GM12878 (cell line): Measurements from ENCODE around the gene CNTNAP2. TPM values are rescaled to one million over a fixed set of nuclear protein-coding genes. Genes with fewer than 3 reads are reported as not detected.

Source experiments
- BACH1 ChIP-seq: fragments of 450-650 bp; IDR thresholded peaks from 2 replicates; pipeline ENCODE4 v1.6.1; 2017; ENCODE audit warnings: mild to moderate bottlenecking, borderline replicate concordance
- CBFB ChIP-seq: IDR thresholded peaks from 2 replicates; pipeline ENCODE4 v1.6.1; 2016; ENCODE audit warnings: antibody characterized with exemption, low read depth
- CEBPZ ChIP-seq: fragments of 150-350 bp; IDR thresholded peaks from 2 replicates; pipeline ENCODE4 v1.6.1; 2016; ENCODE audit warnings: low read depth, low read length
- CHD2 ChIP-seq: IDR thresholded peaks from 2 replicates; pipeline ENCODE4 v1.6.1; 2011; ENCODE audit warnings: low read depth, low read length, improper control_type of control experiment, borderline replicate concordance
- CTCF ChIP-seq, 3 experiments: IDR thresholded peaks in 2 of 3; conservative IDR thresholded peaks in 1 of 3; 2 replicates each; pipeline ENCODE4 v1.5.1; 2011; ENCODE audit warnings: low read depth in 3 of 3, low read length in 3 of 3, mild to moderate bottlenecking in 3 of 3, control low read depth in 2 of 3, moderate library complexity in 2 of 3, inconsistent platforms in 1 of 3, mixed read lengths in 1 of 3; ENCODE audit not compliant: control insufficient read depth in 2 of 3, insufficient read depth in 1 of 3; ENCODE audit errors: extremely low read depth in 1 of 3
- DPF2 ChIP-seq: fragments of 450-650 bp; IDR thresholded peaks from 2 replicates; pipeline ENCODE4 v1.6.1; 2017; ENCODE audit warnings: mild to moderate bottlenecking
- EGR1 ChIP-seq, 2 experiments: IDR thresholded peaks; 1 replicate in 1 of 2; 2 replicates in 1 of 2; pipeline ENCODE4 v1.6.1; 2011 to 2012; ENCODE audit warnings: low read depth in 2 of 2, low read length in 2 of 2, borderline replicate concordance in 1 of 2, mild to moderate bottlenecking in 1 of 2, moderate library complexity in 1 of 2
- ELK1 ChIP-seq: IDR thresholded peaks from 2 replicates; pipeline ENCODE4 v1.6.1; 2012; ENCODE audit warnings: low read depth, low read length, improper control_type of control experiment
- HDAC2 ChIP-seq: fragments of 200-600 bp; sonication (generic); IDR thresholded peaks from 2 replicates; pipeline ENCODE4 v1.6.1; 2017
- HDAC6 ChIP-seq: fragments of 200-600 bp; sonication (generic); IDR thresholded peaks from one replicate; pipeline ENCODE4 v1.8.0; 2017; ENCODE audit warnings: antibody characterized with exemption; ENCODE audit not compliant: unreplicated experiment
- MYC ChIP-seq: IDR thresholded peaks from 2 replicates; pipeline ENCODE4 v1.6.1; 2011; ENCODE audit warnings: mild to moderate bottlenecking, low read length, moderate library complexity, inconsistent platforms; ENCODE audit not compliant: insufficient read depth, insufficient replicate concordance, insufficient read length, severe bottlenecking
- NBN ChIP-seq: fragments of 450-650 bp; IDR thresholded peaks from 2 replicates; pipeline ENCODE4 v1.6.1; 2016
- PAX5 ChIP-seq: IDR thresholded peaks from 2 replicates; pipeline ENCODE4 v1.6.1; 2011; ENCODE audit warnings: low read depth, low read length, borderline replicate concordance
- PRDM15 ChIP-seq: fragments of 450-650 bp; formaldehyde crosslinking; IDR thresholded peaks from 2 replicates; pipeline ENCODE4 v1.4.0; 2020; ENCODE audit warnings: mild to moderate bottlenecking, moderate library complexity
- RUNX3 ChIP-seq: IDR thresholded peaks from 2 replicates; pipeline ENCODE4 v1.6.1; 2012; ENCODE audit warnings: low read length, inconsistent platforms
- STAT1 ChIP-seq: fragments of 450-650 bp; conservative IDR thresholded peaks from 2 replicates; pipeline ENCODE4 v1.6.1; 2014; ENCODE audit warnings: antibody characterized with exemption, mild to moderate bottlenecking
- SUZ12 ChIP-seq: fragments of 200-600 bp; sonication (generic); IDR thresholded peaks from one replicate; pipeline ENCODE4 v1.6.1; 2018; ENCODE audit warnings: antibody characterized with exemption, mild to moderate bottlenecking; ENCODE audit not compliant: unreplicated experiment
- USF2 ChIP-seq: IDR thresholded peaks from 2 replicates; pipeline ENCODE4 v1.6.1; 2011; ENCODE audit warnings: low read depth, low read length, improper control_type of control experiment, borderline replicate concordance
- ZNF622 ChIP-seq: fragments of 450-650 bp; IDR thresholded peaks from 2 replicates; pipeline ENCODE4 v1.6.1; 2017; ENCODE audit warnings: mild to moderate bottlenecking, inconsistent platforms
- polyA plus RNA-seq, 11 experiments: library from polyadenylated mRNA; depleted of rRNA in 4 of 11; unstranded in 6 of 11; stranded (reverse) in 5 of 11; fragments of >200 nt; fragmentation: Nextera tagmentation in 4 of 11; fragmentation: Illumina TruSeq in 1 of 11; extraction: Ambion mirVana in 4 of 11; extraction: Trizol in 1 of 11; gene quantifications; 1 replicate in 1 of 11; 2 replicates in 10 of 11; pipeline versions ENCODE4 v1.2.1 to v1.2.3, GENCODE V29; 2011 to 2016; ENCODE audit warnings: inconsistent platforms in 2 of 11, missing spikeins in 2 of 11, low read depth in 1 of 11
- total RNA-seq, 4 experiments: library from RNA; depleted of rRNA in 3 of 4; stranded (reverse); fragments of >200 nt in 3 of 4; fragmentation: Illumina TruSeq in 1 of 4; extraction: Trizol in 1 of 4; gene quantifications; 2 replicates each; pipeline versions ENCODE4 v1.2.1 to v1.2.3, GENCODE V29; 2013 to 2021

The CNTNAP2 gene
- total and polyA plus RNA-seq, 10 of the 15 experiments (the other 5 are each of a cell fraction or from before 2014, with no cell fraction given): 0.03 to 0.08 (median 0.03) TPM; not detected in 7

- TF ChIP-seq CHD2: no peak
- TF ChIP-seq ZNF622: no peak
- no peak for TF ChIP-seq CEBPZ
- no peak for TF ChIP-seq HDAC6
- no peak for TF ChIP-seq STAT1
- no peak for TF ChIP-seq MYC
- no peak for TF ChIP-seq NBN
- TF ChIP-seq CBFB: 0 out of 2 replicates have a peak, but pooled peaks have one; percentile 41
- 0 out of 2 replicates have a peak, but pooled peaks have one; percentile 17 for TF ChIP-seq DPF2
- TF ChIP-seq EGR1 (IDR thresholded peaks at IDR 0.05; ENCODE audit: borderline replicate concordance in 1 of 2, low read depth in 2 of 2, low read length in 2 of 2): no peak
- TF ChIP-seq HDAC2: no peak
- no peak for TF ChIP-seq PAX5
- TF ChIP-seq CTCF (IDR thresholded peaks at IDR 0.05 in 2 of 3, conservative IDR thresholded peaks at IDR 0.05 in 1 of 3; ENCODE audit: control insufficient read depth in 2 of 3, extremely low read depth in 1 of 3, insufficient read depth in 1 of 3, low read depth in 3 of 3, low read length in 3 of 3): no peak
- TF ChIP-seq BACH1: no peak
- TF ChIP-seq ELK1: no peak
- no peak for TF ChIP-seq USF2
- TF ChIP-seq PRDM15 (CRISPR knock-in tag): no peak
- TF ChIP-seq RUNX3: peak; percentile 81
- no peak for TF ChIP-seq SUZ12
Measured at GRCh38 chr7:148447221-148447849, 2330.7 kb downstream of the CNTNAP2 start (continued).
